ENCODE measurements around the gene CCDC33.

Gene CCDC33

GRCh38 chr15:74336061-74337005 is 100.2 kb downstream of the CCDC33 start:
- no peaks in the 10 kb centered on the region for H4K20me1 ChIP-seq (ENCODE audit: insufficient read depth, low read length)
- ATAC-seq (ENCODE audit: insufficient read depth, low read depth): no peak
- H3K4me3 ChIP-seq (ENCODE audit: low read depth in 1 of 2, low read length in 2 of 2): no peak overlapping the region
- no peaks in the 10 kb centered on the region for H3K4me1 ChIP-seq (ENCODE audit: insufficient read depth, low read length)
- no peaks in the 10 kb centered on the region for H3K36me3 ChIP-seq (ENCODE audit: insufficient read depth, low read length)
- DNase-seq: no peak
- peaks cover 1% of the 10 kb centered on the region for H3K27me3 ChIP-seq (ENCODE audit: insufficient read depth, low read length, poor library complexity)
- no peak for TF ChIP-seq CTCF (IDR thresholded peaks at IDR 0.05; ENCODE audit: borderline replicate concordance, extremely low read depth, low read length, poor library complexity, severe bottlenecking)
- H2AFZ ChIP-seq (ENCODE audit: low read depth, low read length): no peak overlapping the region
- no peak overlapping the region for H3K9ac ChIP-seq (ENCODE audit: low read depth, low read length)
- H3K79me2 ChIP-seq (ENCODE audit: insufficient read depth, low read length): no peaks in the 10 kb centered on the region
- no peak overlapping the region for H3K27ac ChIP-seq (ENCODE audit: low read length)
- H3K9me3 ChIP-seq (ENCODE audit: insufficient read depth, low read length, severe bottlenecking): no peaks in the 10 kb centered on the region
- no peak overlapping the region for H3K4me2 ChIP-seq (ENCODE audit: insufficient read depth, low read length)

DNA sequence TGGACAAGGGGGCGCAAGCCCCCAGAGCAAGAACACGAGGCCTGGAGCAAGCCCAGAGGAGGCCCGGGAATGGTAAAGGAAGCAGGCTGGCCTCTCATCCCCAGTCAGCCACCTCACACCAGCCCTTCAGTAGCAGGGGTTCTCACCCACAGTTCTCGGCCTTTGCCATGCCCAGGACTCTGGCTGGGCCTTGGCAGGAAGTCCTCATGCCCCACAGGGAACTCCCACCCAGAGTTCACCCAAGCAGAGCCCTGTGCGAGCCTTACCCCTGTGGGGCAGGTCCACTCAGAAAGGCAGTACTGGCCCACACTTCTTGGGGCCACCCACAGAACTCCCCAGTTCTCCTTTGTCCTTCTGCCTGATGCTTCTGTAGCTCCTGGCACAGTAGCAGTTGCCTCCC is 101.0 kb downstream of the CCDC33 start:
- no peak overlapping the region for H3K27ac ChIP-seq (ENCODE audit: low read length)
- H3K9me3 ChIP-seq (ENCODE audit: insufficient read depth, low read length, severe bottlenecking): no peaks in the 10 kb centered on the region
- ATAC-seq (ENCODE audit: insufficient read depth, low read depth): no peak
- H3K4me3 ChIP-seq (ENCODE audit: low read depth in 1 of 2, low read length in 2 of 2): no peak overlapping the region
- no peak overlapping the region for H2AFZ ChIP-seq (ENCODE audit: low read depth, low read length)
- no peaks in the 10 kb centered on the region for H3K4me1 ChIP-seq (ENCODE audit: insufficient read depth, low read length)
- no peaks in the 10 kb centered on the region for H3K36me3 ChIP-seq (ENCODE audit: insufficient read depth, low read length)
- H3K9ac ChIP-seq (ENCODE audit: low read depth, low read length): no peak overlapping the region
- no peaks in the 10 kb centered on the region for H4K20me1 ChIP-seq (ENCODE audit: insufficient read depth, low read length)
- H3K4me2 ChIP-seq (ENCODE audit: insufficient read depth, low read length): no peak overlapping the region
- H3K79me2 ChIP-seq (ENCODE audit: insufficient read depth, low read length): no peaks in the 10 kb centered on the region
- TF ChIP-seq CTCF (IDR thresholded peaks at IDR 0.05; ENCODE audit: borderline replicate concordance, extremely low read depth, low read length, poor library complexity, severe bottlenecking) (no peak), EZH2 (IDR thresholded peaks at IDR 0.05; ENCODE audit: borderline replicate concordance, low read depth, low read length, severe bottlenecking) (no peak)
- no peaks in the 10 kb centered on the region for H3K27me3 ChIP-seq (ENCODE audit: insufficient read depth, low read length, poor library complexity)
- no peak for DNase-seq

GRCh38 chr15:74337607-74338211 is 101.6 kb downstream of the CCDC33 start:
- no peak overlapping the region for H3K9ac ChIP-seq (ENCODE audit: low read depth, low read length)
- no peaks in the 10 kb centered on the region for H3K27me3 ChIP-seq (ENCODE audit: insufficient read depth, low read length, poor library complexity)
- H3K27ac ChIP-seq (ENCODE audit: low read length): no peak overlapping the region
- H2AFZ ChIP-seq (ENCODE audit: low read depth, low read length): no peak overlapping the region
- H3K4me3 ChIP-seq (ENCODE audit: low read depth in 1 of 2, low read length in 2 of 2): no peak overlapping the region
- ATAC-seq (ENCODE audit: insufficient read depth, low read depth) (no peak), DNase-seq (no peak)
- TF ChIP-seq CTCF (IDR thresholded peaks at IDR 0.05; ENCODE audit: borderline replicate concordance, extremely low read depth, low read length, poor library complexity, severe bottlenecking) (no peak), EZH2 (IDR thresholded peaks at IDR 0.05; ENCODE audit: borderline replicate concordance, low read depth, low read length, severe bottlenecking) (no peak)
- no peaks in the 10 kb centered on the region for H3K36me3 ChIP-seq (ENCODE audit: insufficient read depth, low read length)
- H3K4me2 ChIP-seq (ENCODE audit: insufficient read depth, low read length): no peak overlapping the region
- no peaks in the 10 kb centered on the region for H4K20me1 ChIP-seq (ENCODE audit: insufficient read depth, low read length)
- H3K4me1 ChIP-seq (ENCODE audit: insufficient read depth, low read length): no peaks in the 10 kb centered on the region
- no peaks in the 10 kb centered on the region for H3K79me2 ChIP-seq (ENCODE audit: insufficient read depth, low read length)
- H3K9me3 ChIP-seq (ENCODE audit: insufficient read depth, low read length, severe bottlenecking): no peaks in the 10 kb centered on the region

Measured in DND-41 (cell line).